Measurements from ENCODE around the gene SPATS2L.
A peak's percentile ranks its signal among the peaks of the same experiment; 100 is the strongest.

SPATS2L gene

GRCh38 chr2:200498402-200499162 lies 192.1 kb downstream of the SPATS2L start:
- DNase-seq (ENCODE audit: low read depth, low spot score), result no peak

GRCh38 chr2:200502196-200502595 lies 195.7 kb downstream of the SPATS2L start:
- DNase-seq (ENCODE audit: low read depth, low spot score), result no peak

- DNase-seq (ENCODE audit: low read depth, low spot score), result no peak
Measured at GRCh38 chr2:200506679-200507078, 200.2 kb downstream of the SPATS2L start.

- no peak for DNase-seq (ENCODE audit: low read depth, low spot score)
Measured at GRCh38 chr2:200507179-200507578, 200.7 kb downstream of the SPATS2L start.

- DNase-seq (ENCODE audit: low read depth, low spot score), result no peak
Measured at GRCh38 chr2:200509235-200509611, 202.7 kb downstream of the SPATS2L start.

GRCh38 chr2:200509612-200510433 lies 203.3 kb downstream of the SPATS2L start, which contains the start of gene KCTD18:
TSS of gene KCTD18 (minus strand) at chr2:200510068. CDS start at chr2:200507016, 3,052 bp downstream.
- peak; percentile 91 for DNase-seq (ENCODE audit: low read depth, low spot score)

GRCh38 chr2:200515155-200515554 lies 208.7 kb downstream of the SPATS2L start:
- no peak for DNase-seq (ENCODE audit: low read depth, low spot score)

- no peak for DNase-seq (ENCODE audit: low read depth, low spot score)
Measured at GRCh38 chr2:200523158-200523557, 216.7 kb downstream of the SPATS2L start.

GRCh38 chr2:200523604-200524003 lies 217.1 kb downstream of the SPATS2L start:
- DNase-seq (ENCODE audit: low read depth, low spot score), result no peak

GRCh38 chr2:200525066-200525465 lies 218.6 kb downstream of the SPATS2L start:
- no peak for DNase-seq (ENCODE audit: low read depth, low spot score)

- no peak for DNase-seq (ENCODE audit: low read depth, low spot score)
Measured at GRCh38 chr2:200525551-200525881, 219.0 kb downstream of the SPATS2L start.

- DNase-seq (ENCODE audit: low read depth, low spot score), result peak; percentile 98
Measured at GRCh38 chr2:200525882-200526651, 219.6 kb downstream of the SPATS2L start, which contains the start of gene SGO2. TSS of gene SGO2 (plus strand) at chr2:200526207. CDS start at chr2:200532976, 6,769 bp downstream.

GRCh38 chr2:200528228-200528627 lies 221.7 kb downstream of the SPATS2L start:
- no peak for DNase-seq (ENCODE audit: low read depth, low spot score)
